IPS-NIHi7 (cell line): ENCODE measurements around the gene SH3TC2.
A peak's percentile ranks its signal among the peaks of the same experiment; 100 is the strongest.

Experiments
- DNase-seq: peaks from one replicate; pipeline ENCODE4 v3.0.0; 2012; ENCODE audit warnings: mixed read lengths; ENCODE audit errors: extremely low spot score

Gene SH3TC2

GRCh38 chr5:149028984-149029383 is 33.9 kb downstream of the SH3TC2 start:
- no peak for DNase-seq

DNA sequence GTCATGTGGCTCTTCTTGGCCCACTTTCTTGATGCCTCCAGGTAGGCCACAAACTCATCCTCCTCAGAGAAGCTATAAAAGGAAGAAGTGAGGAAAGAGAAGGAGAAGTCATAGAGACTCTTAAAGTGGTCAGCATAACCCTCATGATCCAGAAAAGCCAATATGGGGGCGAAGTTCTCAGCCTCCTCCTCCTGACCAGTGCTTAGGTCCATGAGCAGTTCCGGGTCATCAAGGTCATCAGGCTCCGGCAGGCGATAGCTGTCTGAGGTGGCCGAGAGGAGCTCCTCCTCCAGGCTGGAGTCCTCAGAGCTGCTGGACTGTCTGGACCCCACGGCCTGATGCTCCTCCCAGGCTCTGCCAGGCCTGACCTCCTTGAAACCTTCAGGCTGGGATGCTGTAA is 34.7 kb downstream of the SH3TC2 start:
- DNase-seq = no peak

DNA sequence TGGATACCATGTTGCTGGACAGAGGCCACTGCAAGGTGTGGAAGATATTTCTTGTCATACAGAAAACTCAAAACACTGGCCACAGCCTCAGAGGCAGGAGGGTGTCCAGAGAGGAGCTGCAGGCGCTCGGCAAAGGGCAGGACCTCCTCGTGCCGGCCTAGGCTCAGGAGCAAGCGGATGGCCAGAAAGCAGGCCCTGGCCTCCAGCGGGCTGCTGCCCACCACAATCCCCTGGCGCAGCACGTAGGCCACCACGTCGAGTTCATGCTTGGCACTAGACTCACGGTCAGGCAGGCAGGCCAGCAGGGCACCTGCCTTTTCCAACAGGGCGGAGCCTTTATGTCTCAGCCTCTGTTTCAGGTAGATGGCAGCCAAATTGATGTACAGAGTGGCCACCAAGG is 35.2 kb downstream of the SH3TC2 start:
- no peak for DNase-seq

DNA sequence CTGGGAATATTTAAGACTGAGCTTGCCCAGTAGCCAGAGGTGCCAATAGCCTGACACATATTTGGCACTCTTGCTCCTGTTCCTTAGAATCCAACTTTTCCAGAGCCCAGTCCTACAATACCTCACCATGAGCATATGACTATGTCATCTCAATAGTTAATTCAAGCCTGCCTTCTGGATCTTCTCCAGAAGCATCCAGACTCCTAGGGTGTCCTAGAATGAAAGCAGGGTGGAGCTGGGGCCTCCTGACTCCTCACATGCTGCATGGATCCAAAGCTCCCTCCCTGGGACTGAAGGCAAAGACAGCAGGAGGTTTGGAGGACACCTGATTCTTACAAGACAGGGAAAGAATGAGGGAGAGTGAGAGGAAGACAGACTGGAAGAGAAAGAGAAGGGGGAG is 37.9 kb downstream of the SH3TC2 start:
- no peak for DNase-seq

DNA sequence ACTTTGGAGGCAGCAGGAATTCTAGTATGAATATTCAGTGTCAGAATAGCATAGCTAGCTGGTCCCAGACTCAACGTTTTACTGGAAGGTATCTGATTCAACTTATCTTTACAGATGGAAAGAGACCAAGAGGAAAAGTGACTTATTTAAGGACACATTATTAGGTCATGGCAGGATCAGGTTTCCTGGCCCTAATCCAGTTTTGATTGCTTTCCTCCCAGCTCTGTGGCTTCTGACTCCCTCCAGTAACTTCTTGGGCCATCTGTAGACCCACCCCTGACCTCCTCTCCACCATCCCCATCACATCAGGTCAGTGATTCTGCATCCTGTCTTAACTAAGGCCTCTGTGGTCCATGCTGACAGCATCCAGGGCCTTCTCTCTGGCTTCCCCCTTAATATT is 38.4 kb downstream of the SH3TC2 start:
- no peak for DNase-seq

DNA sequence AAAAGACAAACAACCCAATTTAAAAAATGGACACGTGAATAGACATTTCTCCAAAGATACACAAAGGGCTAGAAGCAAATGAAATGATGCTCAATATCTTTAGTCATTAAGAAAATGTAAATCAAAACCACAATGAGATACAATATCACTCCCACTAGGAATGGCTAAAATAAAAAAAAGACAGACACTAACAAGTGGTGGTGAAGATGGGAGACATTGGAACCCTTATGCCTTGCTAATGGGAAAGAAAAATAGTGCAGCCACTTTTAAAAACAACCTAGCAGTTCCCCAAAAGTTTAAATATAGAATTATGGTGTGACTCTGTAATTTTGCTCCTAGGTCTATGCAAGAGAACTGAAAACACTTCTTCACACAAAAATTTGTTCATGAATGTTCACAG is 40.7 kb downstream of the SH3TC2 start:
- no peak for DNase-seq

DNA sequence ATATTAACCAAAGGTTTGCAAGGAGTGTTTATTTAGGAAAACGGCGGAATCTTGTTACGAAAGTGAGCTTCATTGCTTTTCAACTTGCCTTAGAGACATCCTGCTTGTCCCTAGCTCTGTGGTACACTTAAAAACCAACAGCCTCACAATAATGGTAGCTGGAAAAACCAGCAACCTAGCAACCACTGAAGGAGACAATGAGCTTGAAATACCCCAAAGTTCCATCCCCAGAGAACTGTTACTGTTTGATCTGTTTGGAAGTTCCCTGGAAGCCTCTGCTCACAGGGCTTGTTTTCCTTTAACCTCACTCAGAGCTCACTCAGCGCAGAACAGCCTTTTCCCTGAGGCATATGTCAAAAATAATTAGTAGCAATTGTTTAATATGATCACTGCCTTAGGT is 43.2 kb downstream of the SH3TC2 start:
- no peak for DNase-seq

DNA sequence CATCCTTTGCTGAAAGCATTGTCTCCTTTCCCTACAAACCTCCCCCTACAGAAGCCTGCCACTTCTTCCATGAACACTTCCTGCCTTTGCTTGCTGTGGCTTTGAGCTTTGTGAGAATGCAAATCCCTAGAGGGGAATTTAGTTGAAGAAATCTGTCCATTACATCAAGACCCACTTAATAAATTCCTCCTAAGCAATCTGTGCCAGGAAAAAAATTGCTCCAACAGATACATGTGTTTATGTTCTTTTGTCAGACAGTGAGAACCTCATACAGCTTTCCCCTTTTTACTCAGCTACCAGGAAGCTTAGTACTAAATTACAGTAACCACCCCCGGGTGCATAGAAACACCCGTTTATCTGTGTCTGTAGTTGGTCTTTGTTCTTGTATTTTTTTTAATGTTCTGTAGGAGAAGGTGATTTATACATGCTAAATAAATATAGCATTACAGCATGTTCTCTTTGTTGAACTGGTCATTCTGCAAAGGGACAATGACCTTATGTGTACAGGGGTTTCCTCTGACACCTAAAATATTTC is 43.9 kb downstream of the SH3TC2 start:
- DNase-seq = no peak

DNA sequence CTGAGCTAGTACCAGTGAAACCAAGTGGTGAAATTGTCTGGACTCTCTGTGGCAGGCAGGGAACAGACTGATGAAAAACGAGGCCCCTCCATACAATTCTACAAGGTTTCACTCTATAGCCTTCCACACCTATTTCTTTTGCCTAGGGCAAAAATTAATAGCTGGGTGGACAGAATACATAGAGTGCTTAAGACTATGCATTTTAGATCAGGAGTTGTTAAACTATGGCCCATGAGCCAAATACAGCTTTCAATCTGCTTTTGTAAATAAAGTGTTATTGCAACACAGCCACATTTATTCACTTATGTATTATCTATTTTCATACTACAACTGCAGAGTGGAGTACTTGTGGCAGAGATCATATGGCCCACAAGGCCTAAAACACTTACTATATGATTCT is 45.2 kb downstream of the SH3TC2 start:
- no peak for DNase-seq

DNA sequence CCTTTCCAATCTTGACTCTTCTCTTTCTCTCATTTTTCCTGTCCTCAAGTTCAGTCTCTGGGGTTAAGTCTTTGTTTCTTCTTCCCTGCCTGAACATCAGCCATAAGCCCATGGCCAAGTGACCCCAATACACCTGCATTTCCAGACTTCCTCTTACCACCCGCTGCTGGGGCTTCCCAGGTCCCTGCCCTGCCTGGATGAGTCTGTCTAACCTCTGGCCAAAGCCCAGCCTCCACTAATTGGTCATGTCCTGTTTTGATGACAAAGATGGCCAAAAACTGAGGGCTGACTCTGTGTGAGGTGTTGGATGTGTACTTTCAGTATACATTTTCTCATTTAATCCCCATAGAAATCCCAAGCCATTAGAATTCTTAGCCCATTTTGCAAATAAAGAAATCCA is 47.3 kb downstream of the SH3TC2 start:
- no peak for DNase-seq

DNA sequence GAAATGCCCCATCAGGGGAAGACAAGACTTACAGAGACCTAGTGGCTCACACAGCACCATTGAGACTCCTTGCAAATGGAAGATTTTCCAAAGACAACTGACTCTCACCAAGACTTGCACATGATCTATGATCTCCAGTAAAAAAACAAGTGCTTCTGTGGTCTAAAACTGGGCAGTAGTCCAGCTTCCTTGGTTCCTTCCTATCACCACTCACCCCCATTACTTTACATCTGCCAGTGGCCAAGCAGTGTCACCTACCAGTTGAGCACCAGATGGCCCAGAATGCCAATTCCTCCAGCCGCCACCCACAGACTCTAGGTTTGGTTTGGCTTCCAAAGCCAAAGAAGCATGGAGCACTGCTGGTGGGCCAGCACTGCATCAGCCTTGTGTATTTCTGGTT is 47.7 kb downstream of the SH3TC2 start:
- DNase-seq = no peak

- no peak for DNase-seq
Observed at GRCh38 chr5:149014571-149015031, 48.3 kb downstream of the SH3TC2 start.

DNA sequence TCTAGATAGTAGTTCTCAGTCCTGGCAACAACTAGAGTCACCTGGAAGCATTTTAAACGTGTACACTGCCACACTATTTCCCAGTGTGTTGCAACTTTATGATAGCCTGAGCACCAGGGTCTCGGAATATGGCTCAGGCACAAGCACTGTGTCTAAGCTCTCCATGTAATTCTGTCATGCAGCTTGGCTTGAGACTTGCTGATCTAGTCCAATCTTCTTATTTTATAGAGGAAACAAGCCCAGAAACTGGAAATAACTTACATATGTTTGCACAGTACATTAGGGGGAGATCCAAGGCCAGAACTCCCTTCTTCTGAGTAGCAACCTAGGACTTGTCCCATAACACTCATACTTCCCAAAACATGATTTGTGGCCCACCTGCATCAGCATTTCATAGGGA is 49.1 kb downstream of the SH3TC2 start:
- DNase-seq = no peak

- no peak for DNase-seq
Observed at GRCh38 chr5:149012350-149012749, 50.5 kb downstream of the SH3TC2 start.

DNA sequence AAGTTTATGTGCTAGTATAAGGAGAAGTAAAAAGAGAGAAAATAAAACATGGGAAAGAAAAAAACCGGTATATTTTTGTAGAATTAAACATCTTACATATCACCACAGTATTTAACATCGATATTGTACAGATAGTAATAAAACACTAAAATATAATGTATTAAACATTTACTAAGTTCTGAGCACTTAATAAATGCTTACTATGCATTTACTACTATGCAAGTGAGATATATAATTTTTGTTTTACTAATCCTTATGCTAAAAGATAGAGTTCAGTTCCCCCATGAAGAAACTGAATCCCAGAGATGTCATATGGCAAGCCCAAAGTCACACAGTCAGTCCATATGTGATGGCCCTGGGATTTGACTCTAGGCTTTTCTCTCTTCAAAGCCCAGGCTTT is 51.1 kb downstream of the SH3TC2 start:
- no peak for DNase-seq

GRCh38 chr5:149011084-149011483 is 51.8 kb downstream of the SH3TC2 start:
- no peak for DNase-seq

DNA sequence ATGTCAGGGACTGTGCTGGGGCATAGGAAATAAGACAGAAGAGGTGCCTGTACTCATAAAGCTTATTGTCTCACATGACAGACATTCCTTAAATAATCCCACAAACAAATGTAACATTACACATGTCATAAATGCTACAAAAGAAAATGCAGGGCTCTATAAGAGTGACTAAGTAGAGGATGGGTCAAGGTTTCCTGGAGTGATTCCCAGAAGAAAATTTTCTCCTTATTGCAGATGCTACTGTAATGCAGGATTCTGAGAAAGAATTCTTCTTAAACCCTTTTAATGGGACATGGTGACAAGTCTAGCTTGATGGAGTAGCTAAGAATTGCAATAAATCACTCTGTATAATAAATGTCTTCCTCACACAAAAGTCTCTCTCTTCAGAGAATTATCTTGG is 55.7 kb downstream of the SH3TC2 start:
- DNase-seq = no peak

- no peak for DNase-seq
Observed at GRCh38 chr5:149006426-149006825, 56.4 kb downstream of the SH3TC2 start.

DNA sequence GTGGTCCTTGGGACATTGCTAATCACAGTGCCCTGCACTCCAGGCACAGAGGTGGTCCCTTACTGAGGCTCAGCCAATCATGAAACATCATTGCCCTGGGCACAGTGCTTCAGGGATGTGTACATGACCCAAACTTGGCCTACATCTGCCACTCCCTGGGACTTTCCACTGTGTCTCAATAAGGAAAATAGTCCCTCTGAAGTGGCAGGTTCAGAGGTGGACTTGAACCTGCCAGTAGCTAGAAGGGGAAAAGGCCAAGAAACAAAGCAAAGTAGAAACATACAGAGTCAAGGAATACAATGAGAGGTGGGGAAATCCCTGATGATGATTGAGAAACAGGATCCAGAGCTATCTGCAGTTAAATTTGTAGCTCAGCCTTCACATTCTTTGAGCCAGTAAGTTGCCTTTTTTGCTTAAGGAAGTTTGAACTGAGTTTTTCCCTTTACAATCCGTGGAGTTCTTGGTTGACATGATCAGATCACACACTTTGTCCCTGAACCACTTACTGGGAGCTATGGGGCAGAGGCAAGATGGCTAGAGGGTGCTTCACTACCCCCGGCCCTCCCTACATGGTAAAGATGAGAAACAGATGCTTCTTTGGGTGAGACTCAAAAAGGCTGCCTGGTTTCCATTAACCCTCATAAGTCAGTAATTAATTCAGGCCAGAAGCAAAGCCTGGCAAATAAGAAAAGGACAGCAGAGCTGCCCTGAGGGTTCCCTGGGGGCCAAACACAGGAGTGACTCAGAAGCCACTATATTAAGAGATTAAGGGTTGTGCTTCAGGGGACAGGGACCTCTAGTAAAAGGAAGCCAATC is 57.6 kb downstream of the SH3TC2 start:
- DNase-seq = no peak

DNA sequence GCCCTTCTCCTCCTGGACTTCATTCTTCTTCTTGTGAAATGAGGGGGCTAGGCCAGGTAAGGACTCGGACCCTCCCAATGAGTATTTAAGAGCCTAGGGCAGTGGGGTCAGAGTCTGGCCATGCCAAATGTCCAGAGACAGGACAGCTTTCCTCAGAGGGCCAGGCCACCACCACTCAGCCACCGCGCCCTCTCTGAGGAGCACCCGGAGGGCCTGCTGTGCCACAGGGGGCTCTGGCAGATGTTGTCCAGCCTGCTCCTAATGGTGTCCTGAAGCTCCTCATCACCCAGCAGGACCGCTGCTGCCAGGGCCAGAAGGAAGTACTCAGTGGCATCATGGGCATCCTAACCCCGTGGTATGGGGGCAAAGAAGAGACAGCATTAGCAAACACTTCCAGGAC is 58.3 kb downstream of the SH3TC2 start:
- DNase-seq = no peak

GRCh38 chr5:149002761-149003689 is 59.8 kb downstream of the SH3TC2 start:
- no peak for DNase-seq

GRCh38 chr5:149002053-149002452 is 60.8 kb downstream of the SH3TC2 start:
- DNase-seq = peak; percentile 62

DNA sequence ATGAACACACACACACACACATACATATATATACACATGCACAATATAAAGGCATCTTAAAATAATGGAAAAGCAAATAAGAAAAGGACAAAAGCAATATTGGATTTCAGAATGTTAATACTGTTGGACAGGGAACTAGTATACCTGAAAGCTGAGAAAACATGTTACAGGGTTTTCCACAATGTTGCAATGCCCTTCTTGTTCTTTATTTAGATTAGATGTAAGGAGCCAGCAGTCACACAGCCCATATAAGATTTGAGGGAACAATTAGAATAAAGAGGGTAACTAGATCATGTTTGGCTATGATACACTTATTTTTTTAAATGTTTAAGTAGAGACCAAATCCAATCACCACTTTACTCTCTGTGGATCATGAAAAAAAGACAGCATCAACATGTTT is 61.7 kb downstream of the SH3TC2 start:
- no peak for DNase-seq
